Measurements from ENCODE around the gene MYBBP1A. TPM values are rescaled to one million over a fixed set of nuclear protein-coding genes. Genes with fewer than 3 reads are reported as not detected.

MYBBP1A gene
- total and polyA plus RNA-seq, 4 donors = 12.2 to 23.3 (median 20.0) TPM

- Histone ChIP-seq H3K4me3 (ENCODE audit: low read depth in 1 of 3, low read length in 3 of 3) (no peak overlapping the region), H3K36me3 (ENCODE audit: control insufficient read depth in 4 of 4, insufficient read depth in 3 of 4, low read depth in 1 of 4, low read length in 3 of 4) (peaks cover 0 to 2% (median 0%) of the 10 kb centered on the region in 4 donors), H3K27ac (ENCODE audit: low read depth in 1 of 2, low read length in 2 of 2) (no peak overlapping the region), H3K9ac (ENCODE audit: low read depth in 1 of 2, low read length in 2 of 2) (no peak overlapping the region), H3K4me1 (ENCODE audit: control insufficient read depth in 4 of 4, insufficient read depth in 4 of 4, low read length in 3 of 4) (peaks cover 0 to 14% (median 6%) of the 10 kb centered on the region in 4 donors), H3K9me3 (ENCODE audit: control insufficient read depth in 4 of 4, low read length in 3 of 4) (no peaks in the 10 kb centered on the region), H3K27me3 (ENCODE audit: control insufficient read depth in 4 of 4, insufficient read depth in 4 of 4, low read length in 3 of 4) (no peaks in the 10 kb centered on the region)
- WGBS = 74% methylated on average over 9 of the region's 9 CpGs
- no peak for DNase-seq (ENCODE audit: low spot score)
- no peak for TF ChIP-seq RXRA (IDR thresholded peaks at IDR 0.05)
- no peak for TF ChIP-seq JUND (IDR thresholded peaks at IDR 0.05)
- no peak for TF ChIP-seq FOXA1 (IDR thresholded peaks at IDR 0.05)
- TF ChIP-seq REST (IDR thresholded peaks at IDR 0.05) = no peak
- TF ChIP-seq ZBTB33 (IDR thresholded peaks at IDR 0.05) = no peak
- TF ChIP-seq ATF3 (IDR thresholded peaks at IDR 0.05) = no peak
- no peak for TF ChIP-seq NR2F2 (IDR thresholded peaks at IDR 0.05)
- TF ChIP-seq RAD21 (IDR thresholded peaks at IDR 0.05) = no peak
- no peak for TF ChIP-seq YY1 (IDR thresholded peaks at IDR 0.05)
- no peak for TF ChIP-seq FOXA2 (IDR thresholded peaks at IDR 0.05)
Measured at GRCh38 chr17:4572131-4572530, 16.9 kb upstream of the MYBBP1A start.

- no peaks in the 10 kb centered on the region for H3K9me3 ChIP-seq (ENCODE audit: control insufficient read depth in 4 of 4, low read length in 3 of 4)
- H3K9ac ChIP-seq (ENCODE audit: low read depth in 1 of 2, low read length in 2 of 2) = no peak overlapping the region
- H3K4me3 ChIP-seq (ENCODE audit: low read depth in 1 of 3, low read length in 3 of 3) = no peak overlapping the region
- WGBS = 98% methylated on average over 1 of the region's 1 CpG
- no peak for DNase-seq (ENCODE audit: low spot score)
- peaks cover 0 to 11% (median 4%) of the 10 kb centered on the region in 4 donors for H3K4me1 ChIP-seq (ENCODE audit: control insufficient read depth in 4 of 4, insufficient read depth in 4 of 4, low read length in 3 of 4)
- no peak overlapping the region for H3K27ac ChIP-seq (ENCODE audit: low read depth in 1 of 2, low read length in 2 of 2)
- H3K36me3 ChIP-seq (ENCODE audit: control insufficient read depth in 4 of 4, insufficient read depth in 3 of 4, low read depth in 1 of 4, low read length in 3 of 4) = no peaks in the 10 kb centered on the region
- no peak for TF ChIP-seq ATF3 (IDR thresholded peaks at IDR 0.05)
- no peak for TF ChIP-seq MAX (IDR thresholded peaks at IDR 0.05)
- no peak for TF ChIP-seq TAF1 (conservative IDR thresholded peaks at IDR 0.05)
- no peak for TF ChIP-seq GABPA (IDR thresholded peaks at IDR 0.05 in 1 of 2, conservative IDR thresholded peaks at IDR 0.05 in 1 of 2)
- TF ChIP-seq YY1 (IDR thresholded peaks at IDR 0.05) = no peak
- no peak for TF ChIP-seq REST (IDR thresholded peaks at IDR 0.05)
- no peak for TF ChIP-seq FOXA2 (IDR thresholded peaks at IDR 0.05)
- no peak for TF ChIP-seq CTCF (IDR thresholded peaks at IDR 0.05; ENCODE audit: low read depth, low read length, missing input control)
- TF ChIP-seq EGR1 (IDR thresholded peaks at IDR 0.05; ENCODE audit: low read depth in 2 of 2) = no peak
- no peak for TF ChIP-seq RXRA (IDR thresholded peaks at IDR 0.05)
- TF ChIP-seq JUND (IDR thresholded peaks at IDR 0.05) = no peak
- TF ChIP-seq RAD21 (IDR thresholded peaks at IDR 0.05) = no peak
- no peak for TF ChIP-seq ZBTB33 (IDR thresholded peaks at IDR 0.05)
- TF ChIP-seq NR2F2 (IDR thresholded peaks at IDR 0.05) = no peak
- TF ChIP-seq FOXA1 (IDR thresholded peaks at IDR 0.05) = no peak
- TF ChIP-seq HNF4A (conservative IDR thresholded peaks at IDR 0.05) = no peak
- no peak for TF ChIP-seq SP1 (IDR thresholded peaks at IDR 0.05)
- TF ChIP-seq HNF4G (IDR thresholded peaks at IDR 0.05) = no peak
- no peaks in the 10 kb centered on the region for H3K27me3 ChIP-seq (ENCODE audit: control insufficient read depth in 4 of 4, insufficient read depth in 4 of 4, low read length in 3 of 4)
Measured at GRCh38 chr17:4569591-4569990, 14.4 kb upstream of the MYBBP1A start.

Data from liver (tissue), 9 donors.